Stimulated activated CD8-positive, alpha-beta memory T cell treated with anti-CD3 and anti-CD28 coated beads, Interleukin-12 subunit alpha, Interleukin-12 subunit beta, amount 100 ng/mL, for 1 hour (primary cell): ENCODE results near the gene MSRB1.
A peak's percentile ranks its signal among the peaks of the same experiment; 100 is the strongest.
"Not testable (repeated sequence)": the region's sequence is repeated elsewhere in the genome, so short reads cannot be mapped to it uniquely, and the experiment has no call there.

Experiments used
- DNase-seq: peaks from one replicate; pipeline ENCODE4 v3.0.0-alpha.2; 2020; ENCODE audit warnings: low read depth

MSRB1 gene

GRCh38 chr16:1960665-1961630 is 17.9 kb upstream of the MSRB1 start:
- DNase-seq, result no peak

GRCh38 chr16:1959269-1960039 is 16.5 kb upstream of the MSRB1 start, which contains the start of gene NDUFB10:
Gene NDUFB10, plus strand, starts transcription at chr16:1959538. Its CDS starts 87 bp downstream, at chr16:1959625.
- peak; percentile 89 for DNase-seq

GRCh38 chr16:1958715-1959268 is 15.8 kb upstream of the MSRB1 start:
- no peak for DNase-seq

GRCh38 chr16:1958143-1958491 is 15.1 kb upstream of the MSRB1 start:
- not testable (repeated sequence) for DNase-seq

GRCh38 chr16:1957434-1958142 is 14.6 kb upstream of the MSRB1 start:
- DNase-seq, result not testable (repeated sequence)

GRCh38 chr16:1953734-1954133 is 10.7 kb upstream of the MSRB1 start:
- no peak for DNase-seq

- no peak for DNase-seq
Measured at GRCh38 chr16:1950559-1950958, 7.6 kb upstream of the MSRB1 start.

GRCh38 chr16:1950047-1950446 is 7.0 kb upstream of the MSRB1 start:
- no peak for DNase-seq

- DNase-seq, result no peak
Measured at GRCh38 chr16:1949507-1949906, 6.5 kb upstream of the MSRB1 start.

- DNase-seq, result no peak
Measured at GRCh38 chr16:1947369-1947670, 4.3 kb upstream of the MSRB1 start.

GRCh38 chr16:1946495-1947368 is 3.7 kb upstream of the MSRB1 start:
- DNase-seq, result no peak

- no peak for DNase-seq
Measured at GRCh38 chr16:1945559-1946391, 2.8 kb upstream of the MSRB1 start.

- DNase-seq, result no peak
Measured at GRCh38 chr16:1944612-1945199, 1.7 kb upstream of the MSRB1 start.

GRCh38 chr16:1942047-1942809 is 771 bp downstream of the MSRB1 start:
- DNase-seq, result no peak

- DNase-seq, result no peak
Measured at GRCh38 chr16:1941162-1942046, 1.6 kb downstream of the MSRB1 start.

GRCh38 chr16:1940273-1941161 is 2.5 kb downstream of the MSRB1 start:
- no peak for DNase-seq

GRCh38 chr16:1939833-1940232 is 3.2 kb downstream of the MSRB1 start:
- DNase-seq, result not testable (repeated sequence)
